ENCODE results near the gene NEMF.
"Not testable (repeated sequence)": the region's sequence is repeated elsewhere in the genome, so short reads cannot be mapped to it uniquely, and the experiment has no call there.

Gene NEMF

GRCh38 chr14:49852301-49853157 is at the start of gene NEMF:
TSS of gene NEMF (minus strand) at chr14:49852788. CDS start at chr14:49852753, 35 bp downstream.
- DNase-seq (ENCODE audit: low read depth), result peak; percentile 69

GRCh38 chr14:49900973-49901372 is 48.4 kb upstream of the NEMF start:
- no peak for DNase-seq (ENCODE audit: low read depth)

DNA sequence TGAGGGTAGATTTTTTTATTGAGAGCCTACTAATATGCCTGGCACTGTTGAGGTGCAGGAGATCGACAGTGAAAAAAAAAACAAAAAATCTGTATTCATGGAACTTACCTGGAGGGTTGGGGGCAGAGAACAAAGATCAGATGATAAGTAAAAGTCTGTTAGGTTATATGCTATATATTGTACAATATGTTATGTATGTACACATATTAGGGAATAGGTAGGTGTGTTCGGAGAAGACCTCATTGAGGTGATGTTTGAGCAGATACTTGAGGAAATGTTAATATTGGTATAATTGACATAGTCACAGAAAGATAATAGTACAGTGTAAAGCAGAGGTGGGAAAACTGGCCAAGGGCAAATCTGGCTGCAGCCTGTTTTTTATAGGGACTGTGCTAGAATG is 45.9 kb upstream of the NEMF start:
- DNase-seq (ENCODE audit: low read depth), result no peak

- DNase-seq (ENCODE audit: low read depth), result no peak
Measured at GRCh38 chr14:49897965-49898364, 45.4 kb upstream of the NEMF start.

GRCh38 chr14:49897414-49897813 is 44.8 kb upstream of the NEMF start:
- DNase-seq (ENCODE audit: low read depth), result no peak

- no peak for DNase-seq (ENCODE audit: low read depth)
Measured at GRCh38 chr14:49896966-49897365, 44.4 kb upstream of the NEMF start.

DNA sequence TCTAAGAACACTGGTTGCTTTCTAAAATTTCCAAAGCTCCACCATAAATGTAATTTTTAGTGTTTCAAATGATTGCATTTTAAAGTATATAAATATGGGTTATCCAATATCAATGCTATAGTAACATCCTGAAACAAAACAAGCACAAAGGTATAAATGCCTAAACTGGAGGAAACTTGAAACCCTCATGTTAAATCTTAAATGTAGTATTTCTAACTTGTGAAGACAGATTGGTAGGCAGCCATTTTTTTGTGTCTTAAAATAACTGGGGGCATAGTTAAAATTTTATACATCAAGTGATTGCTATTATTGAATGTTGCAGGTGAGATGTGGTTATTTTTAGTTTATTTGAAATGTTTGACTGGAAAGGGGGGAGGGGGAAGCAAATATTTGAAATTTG is 43.7 kb upstream of the NEMF start:
- DNase-seq (ENCODE audit: low read depth), result not testable (repeated sequence)

- DNase-seq (ENCODE audit: low read depth), result no peak
Measured at GRCh38 chr14:49895480-49895879, 42.9 kb upstream of the NEMF start.

GRCh38 chr14:49894214-49895107 is 41.9 kb upstream of the NEMF start:
- DNase-seq (ENCODE audit: low read depth), result not testable (repeated sequence)

DNA sequence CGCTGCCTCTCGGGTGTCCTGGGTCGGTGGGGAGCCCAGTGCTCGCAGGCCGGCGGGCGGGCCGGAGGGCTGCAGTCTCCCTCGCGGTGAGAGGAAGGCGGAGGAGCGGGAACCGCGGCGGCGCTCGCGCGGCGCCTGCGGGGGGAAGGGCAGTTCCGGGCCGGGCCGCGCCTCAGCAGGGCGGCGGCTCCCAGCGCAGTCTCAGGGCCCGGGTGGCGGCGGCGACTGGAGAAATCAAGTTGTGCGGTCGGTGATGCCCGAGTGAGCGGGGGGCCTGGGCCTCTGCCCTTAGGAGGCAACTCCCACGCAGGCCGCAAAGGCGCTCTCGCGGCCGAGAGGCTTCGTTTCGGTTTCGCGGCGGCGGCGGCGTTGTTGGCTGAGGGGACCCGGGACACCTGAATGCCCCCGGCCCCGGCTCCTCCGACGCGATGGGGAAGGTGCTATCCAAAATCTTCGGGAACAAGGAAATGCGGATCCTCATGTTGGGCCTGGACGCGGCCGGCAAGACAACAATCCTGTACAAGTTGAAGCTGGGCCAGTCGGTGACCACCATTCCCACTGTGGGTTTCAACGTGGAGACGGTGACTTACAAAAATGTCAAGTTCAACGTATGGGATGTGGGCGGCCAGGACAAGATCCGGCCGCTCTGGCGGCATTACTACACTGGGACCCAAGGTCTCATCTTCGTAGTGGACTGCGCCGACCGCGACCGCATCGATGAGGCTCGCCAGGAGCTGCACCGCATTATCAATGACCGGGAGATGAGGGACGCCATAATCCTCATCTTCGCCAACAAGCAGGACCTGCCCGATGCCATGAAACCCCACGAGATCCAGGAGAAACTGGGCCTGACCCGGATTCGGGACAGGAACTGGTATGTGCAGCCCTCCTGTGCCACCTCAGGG is 41.0 kb upstream of the NEMF start:
- DNase-seq (ENCODE audit: low read depth), result peak; percentile 84

DNA sequence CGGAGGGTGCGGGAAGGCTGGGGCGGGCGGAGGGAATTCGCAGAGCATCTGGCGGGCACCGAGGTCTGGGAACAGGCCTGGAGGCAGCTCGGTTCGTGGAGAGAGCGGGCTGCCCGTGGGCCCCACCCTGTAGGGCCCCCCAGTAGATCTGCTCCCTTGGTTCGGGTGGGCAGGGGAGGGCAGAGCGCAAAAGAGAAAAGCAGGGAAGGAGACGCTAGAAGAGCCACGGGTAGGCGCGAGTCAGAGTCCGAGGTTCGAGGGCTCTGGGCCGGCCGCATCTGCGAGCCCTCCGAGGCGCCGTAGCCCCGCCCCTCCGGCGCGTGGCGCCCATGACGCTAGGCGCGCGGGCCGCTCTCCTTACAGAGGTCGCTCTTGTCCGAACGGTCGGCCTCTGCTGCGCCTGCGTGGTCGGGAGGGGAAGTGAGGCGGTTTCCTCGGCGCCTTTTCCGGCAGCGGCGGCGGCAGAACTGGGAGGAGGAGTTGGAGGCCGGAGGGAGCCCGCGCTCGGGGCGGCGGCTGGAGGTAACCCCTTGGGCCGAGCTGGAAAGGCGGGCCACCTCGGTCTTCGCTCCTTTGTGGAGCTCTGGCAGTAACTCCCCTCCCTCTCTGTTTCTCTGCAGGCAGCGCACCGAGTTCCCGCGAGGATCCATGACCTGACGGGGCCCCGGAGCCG is 40.2 kb upstream of the NEMF start, which contains the start of gene ARF6:
Gene ARF6, plus strand, starts transcription at position 447 of the 673 bp plus-strand sequence. CDS start 655 bp downstream, outside the sequence.
- peak; percentile 98 for DNase-seq (ENCODE audit: low read depth)

- DNase-seq (ENCODE audit: low read depth), result peak; percentile 28
Measured at GRCh38 chr14:49892301-49892635, 39.7 kb upstream of the NEMF start.

DNA sequence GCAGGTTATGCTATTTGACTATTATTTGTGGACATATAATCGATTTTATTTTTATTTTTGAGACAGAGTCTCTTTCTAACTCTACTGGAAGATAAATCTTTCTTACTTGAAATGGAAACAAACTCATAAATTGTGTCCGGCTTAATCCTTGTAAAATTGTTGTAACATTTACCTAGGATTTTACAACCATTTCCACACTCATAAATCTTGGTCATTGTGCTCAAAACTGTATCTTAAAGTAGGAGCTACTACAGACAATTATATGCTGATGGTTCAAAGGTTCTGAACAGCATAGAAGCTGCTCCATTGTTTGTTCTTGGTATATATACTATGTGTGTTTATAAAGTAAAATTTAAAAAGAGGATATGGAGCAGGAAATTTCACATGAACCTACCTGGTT is 35.7 kb upstream of the NEMF start:
- DNase-seq (ENCODE audit: low read depth), result no peak

- no peak for DNase-seq (ENCODE audit: low read depth)
Measured at GRCh38 chr14:49886523-49886922, 33.9 kb upstream of the NEMF start.

DNA sequence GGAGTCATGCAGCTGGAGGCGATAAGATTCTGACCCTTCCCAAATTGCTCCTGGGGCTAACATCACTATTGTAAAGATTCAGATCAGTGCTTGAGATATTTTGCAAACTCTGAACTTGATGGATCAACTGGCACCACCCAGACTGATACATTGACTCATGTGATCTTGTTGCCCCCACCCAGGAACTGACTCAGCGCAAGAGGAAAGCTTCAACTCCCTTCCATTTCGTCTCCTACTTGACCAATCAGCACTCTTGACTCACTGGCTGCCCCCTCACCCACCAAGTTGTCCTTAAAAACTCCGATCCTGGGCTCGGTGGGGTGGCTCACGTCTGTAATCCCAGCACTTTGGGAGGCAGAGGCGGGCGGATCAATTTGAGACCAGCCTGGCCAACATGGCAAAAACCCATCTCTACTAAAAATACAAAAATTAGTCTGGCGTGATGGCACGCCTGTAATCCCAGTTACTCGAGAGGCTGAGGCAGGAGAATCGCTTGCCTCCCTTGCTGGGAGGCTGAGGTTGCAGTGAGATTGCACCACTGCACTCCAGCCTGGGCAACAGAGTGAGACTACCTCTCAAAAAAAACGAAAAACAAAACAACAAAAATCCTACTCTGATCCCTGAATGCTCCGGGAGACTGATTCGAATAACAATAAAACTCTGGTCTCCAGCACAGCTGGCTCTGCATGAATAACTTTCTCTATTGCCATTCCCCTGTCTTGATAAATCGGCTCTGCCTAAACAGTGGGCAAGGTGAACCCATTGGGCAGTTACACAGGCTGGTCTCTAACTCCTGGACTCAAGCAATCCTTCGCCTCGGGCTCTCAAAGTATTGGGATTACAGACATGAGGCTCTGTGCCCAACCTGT is 30.5 kb upstream of the NEMF start:
- DNase-seq (ENCODE audit: low read depth), result no peak

GRCh38 chr14:49881350-49882001 is 28.9 kb upstream of the NEMF start:
- DNase-seq (ENCODE audit: low read depth), result no peak

GRCh38 chr14:49880267-49881064 is 27.9 kb upstream of the NEMF start:
- no peak for DNase-seq (ENCODE audit: low read depth)

DNA sequence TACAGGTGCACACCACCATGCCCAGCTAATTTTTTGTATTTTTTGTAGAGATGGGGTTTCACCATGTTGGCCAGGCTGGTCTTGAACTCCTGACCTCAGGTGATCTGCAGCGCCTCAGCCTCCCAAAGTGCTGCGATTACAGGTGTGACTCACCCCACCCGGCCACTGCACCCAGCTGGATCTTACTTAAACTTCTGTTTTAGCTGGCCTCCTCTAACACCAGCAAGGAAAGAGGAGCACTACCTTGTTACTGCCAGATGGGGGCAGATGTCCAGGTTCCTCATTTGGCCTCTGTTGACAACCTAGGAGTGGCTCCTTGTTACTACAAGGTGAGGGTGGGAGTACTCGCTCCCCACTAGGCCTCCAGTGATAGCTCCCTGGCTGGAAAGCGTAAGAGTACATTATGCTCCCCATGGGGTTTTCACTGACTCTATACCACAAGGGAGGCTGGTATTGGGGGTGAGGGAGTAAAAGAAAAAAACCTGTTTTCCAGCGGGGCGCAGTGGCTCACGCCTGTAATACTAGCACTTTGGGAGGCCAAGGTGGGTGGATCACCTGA is 27.1 kb upstream of the NEMF start:
- peak; percentile 51 for DNase-seq (ENCODE audit: low read depth)

Measured in activated T-cell treated with anti-CD3 and anti-CD28 coated beads for 48 hours (primary cell).